K562 (cell line): ENCODE results near the gene MKNK1. TPM values are rescaled to one million over a fixed set of nuclear protein-coding genes. Genes with fewer than 3 reads are reported as not detected.

Source experiments
- GTF2E2 ChIP-seq: fragments of 200-800 bp; sonication (Bioruptor generic); IDR thresholded peaks from 2 replicates; pipeline ENCODE4 v1.6.1; 2016; ENCODE audit warnings: missing genetic modification characterization, missing compliant biosample characterization
- HNRNPK ChIP-seq: fragments of 200-400 bp; formaldehyde crosslinking; IDR thresholded peaks from one replicate; pipeline ENCODE4 v1.6.1; 2018; ENCODE audit warnings: mild to moderate bottlenecking, low read depth, low read length; ENCODE audit not compliant: poor library complexity, severe bottlenecking
- KLF1 ChIP-seq: fragments of 450-650 bp; IDR thresholded peaks from 2 replicates; pipeline ENCODE4 v1.6.1; 2016; ENCODE audit warnings: missing genetic modification characterization, missing compliant biosample characterization
- RAD21 ChIP-seq, 2 experiments: fragments of 250-450 bp in 1 of 2; fragments of 450-650 bp in 1 of 2; sonication (Bioruptor Pico) in 1 of 2; formaldehyde crosslinking in 1 of 2; IDR thresholded peaks in 1 of 2; conservative IDR thresholded peaks in 1 of 2; 2 replicates each; pipeline versions ENCODE4 v1.4.0 to v1.8.0; 2020 to 2022; ENCODE audit warnings: mild to moderate bottlenecking in 2 of 2, moderate library complexity in 1 of 2
- RB1 ChIP-seq: fragments of 450-650 bp; IDR thresholded peaks from 2 replicates; pipeline ENCODE4 v1.6.1; 2017; ENCODE audit warnings: low read depth, mild to moderate bottlenecking
- RBM34 ChIP-seq: fragments of 200-400 bp; formaldehyde crosslinking; IDR thresholded peaks from 2 replicates; pipeline ENCODE4 v1.6.1; 2018; ENCODE audit warnings: low read length, borderline replicate concordance; ENCODE audit not compliant: insufficient read depth
- RCOR1 ChIP-seq, 2 experiments: IDR thresholded peaks; 2 replicates each; pipeline ENCODE4 v1.6.1; 2012; ENCODE audit warnings: low read depth in 2 of 2, low read length in 2 of 2, borderline replicate concordance in 1 of 2, improper control_type of control experiment in 1 of 2
- UBTF ChIP-seq, 2 experiments: IDR thresholded peaks; 2 replicates each; pipeline ENCODE4 v1.6.1; 2012; ENCODE audit warnings: improper control_type of control experiment in 2 of 2, low read depth in 2 of 2, low read length in 2 of 2, borderline replicate concordance in 1 of 2
- ZBTB1 ChIP-seq: sonication (generic); formaldehyde crosslinking; IDR thresholded peaks from 2 replicates; pipeline ENCODE4 v1.8.1; 2023; ENCODE audit warnings: missing genetic modification reagents, low read depth, mild to moderate bottlenecking, borderline replicate concordance
- ZKSCAN3 ChIP-seq: fragments of 250-450 bp; sonication (Bioruptor Pico); IDR thresholded peaks from 2 replicates; pipeline ENCODE4 v1.4.0; 2020
- ZNF324 ChIP-seq: fragments of 250-450 bp; sonication (Bioruptor Pico); IDR thresholded peaks from 2 replicates; pipeline ENCODE4 v1.4.0; 2020; ENCODE audit warnings: mild to moderate bottlenecking
- ZNF583 ChIP-seq: fragments of 250-450 bp; sonication (Bioruptor Pico); IDR thresholded peaks from 2 replicates; pipeline ENCODE4 v1.4.0; 2020
- ZNF639 ChIP-seq, 2 experiments: fragments of 200-800 bp in 1 of 2; sonication (Bioruptor generic) in 1 of 2; sonication (generic) in 1 of 2; formaldehyde crosslinking in 1 of 2; IDR thresholded peaks in 1 of 2; conservative IDR thresholded peaks in 1 of 2; 2 replicates each; pipeline versions ENCODE4 v1.5.0 to v1.6.1; 2016 to 2020; ENCODE audit warnings: missing compliant biosample characterization in 1 of 2, missing genetic modification characterization in 1 of 2, missing genetic modification reagents in 1 of 2
- ZNF778 ChIP-seq: fragments of 450-650 bp; formaldehyde crosslinking; IDR thresholded peaks from 2 replicates; pipeline ENCODE4 v1.4.0; 2020; ENCODE audit warnings: mild to moderate bottlenecking, moderate library complexity
- polyA plus RNA-seq, 8 experiments: library from polyadenylated mRNA; depleted of rRNA in 4 of 8; stranded (reverse) in 5 of 8; unstranded in 3 of 8; fragments of >200 nt; fragmentation: Nextera tagmentation in 2 of 8; fragmentation: Illumina TruSeq in 1 of 8; extraction: Ambion mirVana in 2 of 8; extraction: Trizol in 1 of 8; gene quantifications; 2 replicates each; pipeline versions ENCODE4 v1.2.1 to v1.2.3, GENCODE V29; 2011 to 2014; ENCODE audit warnings: inconsistent platforms in 1 of 8, missing spikeins in 1 of 8
- total RNA-seq, 7 experiments: library from RNA; depleted of rRNA in 6 of 7; stranded (reverse); fragments of >200 nt in 6 of 7; fragmentation: Illumina TruSeq in 2 of 7; extraction: Trizol in 2 of 7; gene quantifications; 2 replicates each; pipeline versions ENCODE4 v1.2.1 to v1.2.3, GENCODE V29; 2011 to 2021; ENCODE audit warnings: low replicate concordance in 1 of 7
- TF ChIP-seq, protein P1 (sequence below), 2 experiments: fragments of 450-650 bp; IDR thresholded peaks; 2 replicates each; pipeline ENCODE4 v1.6.1; 2018; ENCODE audit warnings: mild to moderate bottlenecking in 2 of 2, low read depth in 1 of 2; ENCODE audit not compliant: partially characterized antibody in 2 of 2
- TF ChIP-seq, protein P2 (sequence below), 2 experiments: fragments of 450-650 bp in 1 of 2; sonication (generic) in 1 of 2; formaldehyde crosslinking; conservative IDR thresholded peaks; 2 replicates each; pipeline versions ENCODE4 v1.4.0 to v1.8.1; 2020 to 2022; ENCODE audit warnings: mild to moderate bottlenecking in 1 of 2, missing genetic modification reagents in 1 of 2
- TF ChIP-seq, protein P3 (sequence below): fragments of 250-450 bp; sonication (Bioruptor Pico); IDR thresholded peaks from 2 replicates; pipeline ENCODE4 v1.8.0; 2022; ENCODE audit warnings: moderate library complexity, mild to moderate bottlenecking, inconsistent platforms

The MKNK1 gene
- total and polyA plus RNA-seq, 9 of the 15 experiments (the other 6 are each of a cell fraction or from before 2014, with no cell fraction given) = 27.7 to 51.3 (median 43.7) TPM

- TF ChIP-seq, protein P1, sequence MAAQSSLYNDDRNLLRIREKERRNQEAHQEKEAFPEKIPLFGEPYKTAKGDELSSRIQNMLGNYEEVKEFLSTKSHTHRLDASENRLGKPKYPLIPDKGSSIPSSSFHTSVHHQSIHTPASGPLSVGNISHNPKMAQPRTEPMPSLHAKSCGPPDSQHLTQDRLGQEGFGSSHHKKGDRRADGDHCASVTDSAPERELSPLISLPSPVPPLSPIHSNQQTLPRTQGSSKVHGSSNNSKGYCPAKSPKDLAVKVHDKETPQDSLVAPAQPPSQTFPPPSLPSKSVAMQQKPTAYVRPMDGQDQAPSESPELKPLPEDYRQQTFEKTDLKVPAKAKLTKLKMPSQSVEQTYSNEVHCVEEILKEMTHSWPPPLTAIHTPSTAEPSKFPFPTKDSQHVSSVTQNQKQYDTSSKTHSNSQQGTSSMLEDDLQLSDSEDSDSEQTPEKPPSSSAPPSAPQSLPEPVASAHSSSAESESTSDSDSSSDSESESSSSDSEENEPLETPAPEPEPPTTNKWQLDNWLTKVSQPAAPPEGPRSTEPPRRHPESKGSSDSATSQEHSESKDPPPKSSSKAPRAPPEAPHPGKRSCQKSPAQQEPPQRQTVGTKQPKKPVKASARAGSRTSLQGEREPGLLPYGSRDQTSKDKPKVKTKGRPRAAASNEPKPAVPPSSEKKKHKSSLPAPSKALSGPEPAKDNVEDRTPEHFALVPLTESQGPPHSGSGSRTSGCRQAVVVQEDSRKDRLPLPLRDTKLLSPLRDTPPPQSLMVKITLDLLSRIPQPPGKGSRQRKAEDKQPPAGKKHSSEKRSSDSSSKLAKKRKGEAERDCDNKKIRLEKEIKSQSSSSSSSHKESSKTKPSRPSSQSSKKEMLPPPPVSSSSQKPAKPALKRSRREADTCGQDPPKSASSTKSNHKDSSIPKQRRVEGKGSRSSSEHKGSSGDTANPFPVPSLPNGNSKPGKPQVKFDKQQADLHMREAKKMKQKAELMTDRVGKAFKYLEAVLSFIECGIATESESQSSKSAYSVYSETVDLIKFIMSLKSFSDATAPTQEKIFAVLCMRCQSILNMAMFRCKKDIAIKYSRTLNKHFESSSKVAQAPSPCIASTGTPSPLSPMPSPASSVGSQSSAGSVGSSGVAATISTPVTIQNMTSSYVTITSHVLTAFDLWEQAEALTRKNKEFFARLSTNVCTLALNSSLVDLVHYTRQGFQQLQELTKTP (IDR thresholded peaks at IDR 0.05; ENCODE audit: low read depth in 1 of 2, partially characterized antibody in 2 of 2) = no peak
- TF ChIP-seq ZKSCAN3 (no peak), ZNF583 (no peak), RAD21 (CRISPR knock-in tag; conservative IDR thresholded peaks at IDR 0.05 in 1 of 2, IDR thresholded peaks at IDR 0.05 in 1 of 2) (peak; percentile 65 to 87), UBTF (IDR thresholded peaks at IDR 0.05; ENCODE audit: borderline replicate concordance in 1 of 2, low read depth in 2 of 2, low read length in 2 of 2) (peak; percentile 42 to 87; a peak in 2 of 4 replicates), KLF1 (tag) (no peak), ZNF778 (CRISPR knock-in tag) (no peak), RB1 (peak; percentile 87), ZBTB1 (CRISPR knock-in tag) (0 out of 2 replicates have a peak, but pooled peaks have one; percentile 17), ZNF639 (CRISPR knock-in tag; conservative IDR thresholded peaks at IDR 0.05 in 1 of 2, IDR thresholded peaks at IDR 0.05 in 1 of 2) (no peak), RBM34 (no peak), RCOR1 (IDR thresholded peaks at IDR 0.05; ENCODE audit: borderline replicate concordance in 1 of 2, low read depth in 2 of 2, low read length in 2 of 2) (no peak), HNRNPK (no peak), ZNF324 (CRISPR knock-in tag) (no peak), GTF2E2 (no peak)
- TF ChIP-seq, protein P2, sequence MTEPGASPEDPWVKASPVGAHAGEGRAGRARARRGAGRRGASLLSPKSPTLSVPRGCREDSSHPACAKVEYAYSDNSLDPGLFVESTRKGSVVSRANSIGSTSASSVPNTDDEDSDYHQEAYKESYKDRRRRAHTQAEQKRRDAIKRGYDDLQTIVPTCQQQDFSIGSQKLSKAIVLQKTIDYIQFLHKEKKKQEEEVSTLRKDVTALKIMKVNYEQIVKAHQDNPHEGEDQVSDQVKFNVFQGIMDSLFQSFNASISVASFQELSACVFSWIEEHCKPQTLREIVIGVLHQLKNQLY (CRISPR knock-in tag; conservative IDR thresholded peaks at IDR 0.05) = no peak
- TF ChIP-seq, protein P3, sequence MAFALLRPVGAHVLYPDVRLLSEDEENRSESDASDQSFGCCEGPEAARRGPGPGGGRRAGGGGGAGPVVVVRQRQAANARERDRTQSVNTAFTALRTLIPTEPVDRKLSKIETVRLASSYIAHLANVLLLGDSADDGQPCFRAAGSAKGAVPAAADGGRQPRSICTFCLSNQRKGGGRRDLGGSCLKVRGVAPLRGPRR (CRISPR knock-in tag) = no peak
These were observed 71.4 kb downstream of the MKNK1 start (continued) for GRCh38 chr1:46532498-46533178.
